GM18520 (cell line): ENCODE results near the gene IFNGR1.

Experiments
- ATAC-seq: cut with Tn5 transposase; IDR thresholded peaks from one replicate; pipeline ENCODE4 v1.9.1; 2021; ENCODE audit not compliant: unreplicated experiment

IFNGR1 gene

DNA sequence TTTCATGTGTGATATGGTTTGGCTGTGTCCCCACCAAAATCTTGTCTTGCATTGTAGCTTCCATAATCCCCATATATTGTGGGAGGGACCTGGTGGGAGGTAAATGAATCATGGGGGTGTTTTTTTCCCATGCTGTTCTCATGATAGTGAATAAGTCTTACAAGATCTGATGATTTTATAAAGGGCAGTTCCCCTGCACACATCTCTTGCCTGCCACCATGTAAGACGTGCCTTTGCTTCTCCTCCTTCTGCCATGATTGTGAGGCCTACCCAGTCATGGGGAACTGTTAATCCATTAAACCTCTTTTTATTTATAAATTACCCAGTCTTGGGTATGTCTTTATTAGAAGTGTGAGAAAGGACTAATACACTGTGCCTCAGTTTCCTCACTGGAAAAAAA lies 41.6 kb downstream of the IFNGR1 start:
- no peak for ATAC-seq

DNA sequence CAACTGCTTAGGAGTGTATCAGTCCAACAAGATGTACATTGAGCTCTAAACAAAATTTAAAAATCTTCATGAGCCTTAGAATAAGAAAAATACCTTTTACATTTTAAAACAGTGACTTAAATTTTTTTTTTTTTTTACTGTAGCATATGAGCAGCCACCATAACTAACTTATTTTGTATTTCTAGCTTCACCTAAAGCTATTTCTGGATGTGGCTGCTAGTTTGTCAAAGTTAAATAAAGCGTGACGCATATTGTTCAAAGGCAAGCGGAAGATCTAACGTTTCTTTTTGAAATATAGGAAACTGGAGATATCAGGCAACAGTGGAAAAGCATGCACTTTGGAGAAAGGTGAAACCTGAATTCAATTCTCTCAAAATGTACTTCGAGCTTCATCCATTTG lies 42.5 kb downstream of the IFNGR1 start:
- ATAC-seq, result no peak

DNA sequence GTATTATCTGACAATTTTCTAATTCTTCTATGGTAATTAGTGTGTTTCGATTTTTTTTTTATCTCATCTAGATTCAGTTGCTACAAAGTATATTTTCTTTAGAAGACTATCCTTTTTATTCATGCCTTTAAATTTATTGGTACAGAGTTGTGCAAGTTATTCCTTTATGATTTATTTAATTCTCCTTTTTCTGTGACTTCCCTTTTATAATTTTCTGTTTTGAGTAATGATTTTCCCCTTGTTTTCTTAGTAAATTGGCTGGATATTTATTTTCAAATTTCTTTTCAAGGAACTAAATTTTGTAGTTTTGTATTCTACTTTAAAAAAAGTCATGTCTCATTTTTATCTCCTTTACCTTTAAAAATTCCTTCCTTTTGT lies 43.3 kb downstream of the IFNGR1 start:
- ATAC-seq, result no peak

DNA sequence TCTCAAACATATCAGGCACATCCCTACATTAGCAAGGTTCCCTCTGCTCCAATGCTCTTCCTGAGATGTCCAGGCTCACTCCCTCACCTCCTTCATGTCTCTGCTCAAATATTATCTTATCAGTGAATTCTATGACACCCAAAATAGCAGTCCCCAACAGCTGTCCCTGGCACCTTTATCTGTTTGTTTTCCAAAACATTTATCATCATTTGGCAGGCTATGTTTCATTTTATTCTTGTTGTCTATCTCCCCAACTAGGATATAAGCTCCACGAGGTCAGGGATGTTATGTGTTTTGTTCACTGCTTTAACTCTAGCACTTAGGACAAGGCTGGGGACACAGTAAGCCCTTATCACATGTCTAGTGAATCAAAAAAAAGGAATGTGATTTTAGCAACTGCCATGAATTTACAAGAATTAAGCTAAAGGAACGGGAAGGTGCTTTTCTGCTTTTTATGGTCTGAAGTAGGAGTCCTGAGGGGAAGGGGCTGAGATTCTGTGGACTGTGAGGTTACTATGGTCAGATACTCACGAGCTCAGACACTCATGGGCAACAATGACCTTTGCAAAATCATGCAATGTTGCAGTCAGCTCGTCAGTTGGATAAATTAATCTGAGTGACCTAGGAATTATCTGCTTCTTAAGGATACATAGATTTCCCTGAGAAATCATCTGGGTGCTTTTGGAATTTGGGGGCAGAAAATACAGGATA lies 43.9 kb downstream of the IFNGR1 start:
- no peak for ATAC-seq

DNA sequence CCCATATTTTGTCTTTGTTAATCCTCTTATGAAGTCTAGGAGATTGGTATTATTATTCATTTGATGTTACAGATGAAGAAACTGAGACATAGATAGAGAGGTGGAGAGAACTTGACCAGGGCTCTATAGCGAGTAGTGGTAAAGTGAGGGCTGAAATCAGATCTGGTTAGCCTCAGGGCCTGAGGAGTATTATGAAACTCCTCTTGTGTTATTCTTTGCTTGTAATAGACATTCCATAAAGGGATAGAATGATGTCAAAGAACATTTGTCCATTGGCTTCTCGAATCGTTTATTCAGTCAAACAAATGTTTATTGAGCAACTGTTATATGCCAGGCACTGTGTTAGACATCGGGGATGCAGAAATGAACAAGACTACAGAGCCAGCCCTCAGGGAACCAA lies 45.7 kb downstream of the IFNGR1 start, which contains the start of gene IL22RA2:
TSS of gene IL22RA2 (minus strand) at position 144 of the 400 bp plus-strand sequence. CDS start 11,895 bp downstream, outside the sequence.
- no peak for ATAC-seq

DNA sequence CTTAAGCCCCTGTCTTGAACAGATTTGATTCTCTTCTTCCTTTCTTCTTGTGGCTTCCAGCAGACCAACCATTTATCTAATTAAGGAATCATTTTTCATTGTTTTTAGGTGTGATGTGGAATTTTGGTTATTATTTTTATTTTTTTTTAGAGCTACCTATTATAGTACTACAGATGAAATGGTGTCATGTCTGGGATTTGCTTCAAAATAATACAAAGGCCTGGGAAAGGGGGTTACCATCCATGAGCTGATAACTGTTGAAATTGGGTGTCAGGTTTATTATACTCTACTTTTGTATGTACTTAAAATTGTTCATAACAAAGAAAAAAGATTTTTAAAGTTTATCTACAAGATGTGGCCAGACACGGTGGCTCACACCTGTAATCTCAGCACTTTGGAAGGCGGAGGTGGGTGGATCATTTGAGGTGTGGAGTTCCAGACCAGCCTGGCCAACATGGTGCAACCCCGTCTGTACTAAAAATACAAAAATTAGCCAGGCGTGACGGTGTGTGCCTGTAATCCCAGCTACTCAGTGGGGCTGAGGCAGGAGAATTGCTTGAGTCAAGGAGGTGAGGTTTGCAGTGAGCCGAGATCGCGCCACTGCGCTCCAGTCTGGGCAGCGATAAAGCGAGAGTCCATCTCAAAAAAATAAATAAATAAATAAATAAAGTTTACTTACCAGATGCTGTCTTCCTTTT lies 46.3 kb downstream of the IFNGR1 start:
- ATAC-seq, result no peak

DNA sequence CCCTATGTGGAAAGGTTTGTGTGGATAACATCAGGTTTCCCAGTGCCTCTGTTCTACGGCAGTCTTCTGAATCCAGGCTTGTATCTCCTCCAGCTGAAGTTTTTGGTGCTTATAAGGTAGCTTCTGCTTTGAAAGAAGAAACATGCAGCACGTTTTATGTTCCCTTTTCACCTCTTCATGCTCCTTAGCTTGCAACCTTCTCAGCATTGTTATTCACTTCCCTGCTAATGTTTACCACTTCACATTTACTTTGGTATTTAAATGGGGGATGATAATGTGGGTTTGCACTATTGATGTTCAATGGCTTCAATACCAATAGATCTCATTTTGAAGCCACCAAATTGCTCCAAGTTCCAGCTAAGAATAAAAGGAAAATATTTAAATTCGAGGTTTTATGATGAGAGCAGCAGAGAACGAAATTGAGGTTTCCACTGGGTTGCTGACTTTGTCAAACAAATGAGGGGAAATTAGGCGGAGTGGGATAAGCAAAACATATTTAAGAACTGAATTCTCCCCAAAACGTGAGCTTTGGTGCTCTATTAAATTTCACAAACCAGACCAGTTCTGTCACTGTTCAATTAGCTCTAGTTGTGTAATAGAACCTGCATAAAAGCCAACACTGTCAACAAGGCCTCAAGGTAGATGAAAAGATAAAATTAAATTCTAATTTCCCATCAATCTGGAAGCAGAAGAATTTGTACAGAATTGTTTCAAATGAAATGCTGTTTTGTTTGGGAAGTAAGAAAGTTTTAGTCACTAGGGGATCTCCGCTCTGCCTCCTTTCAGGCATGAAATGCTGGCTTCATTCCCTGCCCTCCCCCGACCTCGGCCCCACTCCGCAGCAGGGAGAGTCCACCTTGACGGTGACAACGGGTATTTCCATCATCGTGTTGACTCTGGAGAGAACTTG lies 47.1 kb downstream of the IFNGR1 start:
- ATAC-seq, result no peak

DNA sequence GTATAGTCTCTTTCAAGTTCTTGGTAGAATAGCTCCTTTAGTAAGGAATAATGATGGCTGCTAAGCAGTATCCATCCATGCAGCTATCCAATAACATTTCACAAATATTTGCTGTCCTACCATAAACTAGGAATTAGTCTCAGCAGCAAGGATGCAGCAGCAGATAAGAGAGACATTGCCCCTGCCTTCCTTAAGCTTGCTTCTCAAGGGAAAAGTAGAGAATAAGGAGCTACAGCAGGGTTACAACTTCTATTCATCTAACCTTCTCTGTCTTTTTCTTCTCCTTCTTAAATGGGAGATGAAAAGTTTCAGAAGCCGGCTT lies 48.2 kb downstream of the IFNGR1 start:
- ATAC-seq, result no peak

DNA sequence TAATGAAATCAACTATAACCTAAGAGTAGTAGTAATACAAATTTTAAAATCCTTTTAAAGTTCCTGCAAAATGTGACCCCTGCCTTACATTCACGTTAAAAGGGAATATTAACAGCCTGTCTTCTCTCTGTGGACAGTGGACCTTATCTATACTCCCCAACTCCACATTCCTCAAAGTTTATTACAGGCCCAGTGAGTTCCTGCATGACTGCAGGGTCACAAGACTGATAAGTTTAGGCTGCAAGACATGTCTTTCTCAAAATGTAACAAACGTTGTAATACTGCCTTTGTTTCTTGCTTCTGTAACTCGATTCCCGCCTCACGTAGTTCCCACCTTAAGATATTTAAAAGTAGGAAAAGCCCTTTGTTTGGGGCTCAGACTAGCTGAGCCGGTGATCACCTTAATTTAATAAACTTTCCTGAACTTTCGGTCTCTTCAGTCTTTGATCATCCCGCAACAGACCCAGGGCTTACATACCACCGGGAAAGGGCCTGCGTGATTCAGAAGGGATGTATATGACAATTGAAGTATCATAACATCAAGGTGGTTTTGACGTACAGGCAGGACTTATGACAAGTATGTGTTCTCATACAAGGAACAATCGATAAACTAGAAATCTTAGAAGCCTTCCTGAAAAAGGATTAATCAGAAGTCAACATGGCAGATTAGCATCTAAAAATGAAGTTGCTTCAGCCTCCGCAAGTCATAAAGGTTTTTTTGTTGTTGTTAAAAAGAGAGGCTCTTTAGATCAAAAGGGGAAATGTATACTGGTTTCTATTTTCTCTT lies 48.7 kb downstream of the IFNGR1 start:
- no peak for ATAC-seq

DNA sequence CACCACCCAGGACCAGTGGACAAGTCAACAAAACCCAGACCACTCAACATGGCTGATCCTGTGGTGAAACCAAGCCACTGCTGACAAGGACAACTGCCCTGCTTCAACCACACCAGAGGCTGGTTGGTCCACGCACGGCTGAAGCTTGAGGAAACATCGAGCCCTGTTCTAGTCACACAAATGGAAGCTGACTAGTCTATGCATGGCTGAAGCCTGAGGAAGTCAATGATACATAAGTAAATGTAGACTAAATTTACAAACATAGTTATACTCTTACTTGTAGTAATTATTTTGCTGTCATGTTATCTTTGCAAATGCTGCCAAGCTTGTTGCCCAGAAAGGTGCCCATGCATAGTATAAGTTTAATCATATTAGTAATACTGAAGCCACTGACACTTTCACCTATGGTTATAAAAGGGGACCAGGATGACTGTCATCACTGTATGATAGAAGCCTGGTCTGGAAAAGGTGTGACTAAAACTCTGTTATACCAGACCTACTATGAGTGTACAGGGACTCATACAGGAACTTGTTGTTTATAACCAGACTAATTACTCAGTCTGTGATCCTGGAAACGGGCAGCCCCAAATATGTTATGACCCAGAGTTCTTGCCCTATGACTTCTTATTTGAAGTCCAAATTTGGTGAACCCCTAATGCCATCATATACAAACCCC lies 51.3 kb downstream of the IFNGR1 start:
- ATAC-seq, result peak; percentile 48

DNA sequence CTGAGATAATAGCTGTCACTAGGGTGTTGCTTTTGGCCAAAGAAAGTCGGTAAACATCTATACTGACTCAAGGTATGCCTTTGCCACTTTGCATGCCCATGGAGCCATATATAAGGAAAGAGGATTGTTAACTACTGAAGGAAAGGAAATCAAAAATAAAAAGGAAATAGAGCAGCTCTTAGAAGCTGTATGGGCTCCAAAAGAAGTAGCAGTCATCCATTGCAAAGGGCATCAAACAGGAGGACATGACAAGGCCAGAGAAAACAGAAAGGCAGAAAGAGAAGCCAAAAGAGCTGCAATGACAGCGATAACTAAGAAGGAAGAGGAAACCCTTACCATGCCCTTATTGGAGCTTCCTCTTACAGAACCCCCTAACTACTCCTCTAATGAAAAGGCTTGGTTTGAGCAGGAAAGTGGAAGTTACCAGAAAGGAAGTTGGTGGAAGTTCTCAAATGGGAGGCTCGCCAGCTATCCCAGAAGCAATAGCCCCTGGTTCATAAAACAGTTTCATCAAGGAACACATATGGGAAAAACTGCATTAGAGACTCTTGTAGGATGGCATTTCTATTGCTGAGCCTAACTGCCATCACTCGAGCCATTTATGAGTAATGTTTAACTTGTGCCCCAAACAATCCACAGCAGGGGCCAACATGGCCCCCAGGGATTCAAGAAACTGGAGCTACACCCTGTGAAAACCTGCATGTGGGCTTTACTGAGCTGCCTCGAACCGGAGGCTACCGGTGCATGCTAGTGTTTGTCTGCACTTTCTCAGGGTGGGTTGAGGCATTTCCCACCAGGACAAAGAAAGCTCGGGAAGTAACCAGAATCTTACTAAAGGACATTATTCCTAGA lies 52.7 kb downstream of the IFNGR1 start:
- no peak for ATAC-seq

DNA sequence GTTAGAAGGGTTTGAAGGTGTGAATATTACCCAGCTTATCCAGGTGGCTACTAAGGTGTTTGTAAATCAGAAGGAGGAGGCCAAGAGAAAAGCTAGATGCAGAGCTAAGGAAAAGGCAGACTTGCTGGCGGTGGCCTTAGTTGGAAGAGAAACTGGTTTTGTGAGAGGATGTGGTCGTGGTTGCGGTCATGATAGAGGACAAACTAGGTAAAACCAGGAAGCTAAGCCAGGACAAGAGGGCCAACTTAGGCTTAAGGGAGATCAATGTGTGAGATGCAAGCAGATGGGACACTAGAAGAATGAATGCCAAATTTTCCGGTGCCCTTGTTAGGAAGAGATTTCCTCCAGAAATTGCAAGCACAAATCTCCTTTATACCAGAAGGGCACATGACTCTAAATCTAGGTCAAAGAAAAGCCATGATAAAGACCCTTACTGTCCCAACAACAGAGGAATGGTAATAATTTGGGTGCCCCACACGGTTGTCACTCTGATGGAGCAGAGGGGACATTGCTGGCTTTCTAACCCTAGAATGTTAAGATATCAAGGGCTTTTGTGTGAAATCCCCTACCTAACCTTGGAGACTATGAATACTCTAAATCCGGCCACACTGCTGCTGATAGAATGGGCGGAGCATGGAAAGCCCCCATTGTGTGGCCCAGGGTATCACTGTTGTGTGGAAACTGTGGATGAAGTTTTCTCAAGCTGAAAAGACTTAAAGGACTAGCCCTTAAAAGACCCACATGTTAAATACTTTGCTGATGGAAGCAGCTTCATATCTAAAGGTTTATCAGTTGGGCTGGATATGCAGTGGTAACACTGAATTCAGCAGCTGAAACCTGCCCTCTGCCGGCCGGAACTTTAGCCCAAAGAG lies 53.6 kb downstream of the IFNGR1 start:
- no peak for ATAC-seq

DNA sequence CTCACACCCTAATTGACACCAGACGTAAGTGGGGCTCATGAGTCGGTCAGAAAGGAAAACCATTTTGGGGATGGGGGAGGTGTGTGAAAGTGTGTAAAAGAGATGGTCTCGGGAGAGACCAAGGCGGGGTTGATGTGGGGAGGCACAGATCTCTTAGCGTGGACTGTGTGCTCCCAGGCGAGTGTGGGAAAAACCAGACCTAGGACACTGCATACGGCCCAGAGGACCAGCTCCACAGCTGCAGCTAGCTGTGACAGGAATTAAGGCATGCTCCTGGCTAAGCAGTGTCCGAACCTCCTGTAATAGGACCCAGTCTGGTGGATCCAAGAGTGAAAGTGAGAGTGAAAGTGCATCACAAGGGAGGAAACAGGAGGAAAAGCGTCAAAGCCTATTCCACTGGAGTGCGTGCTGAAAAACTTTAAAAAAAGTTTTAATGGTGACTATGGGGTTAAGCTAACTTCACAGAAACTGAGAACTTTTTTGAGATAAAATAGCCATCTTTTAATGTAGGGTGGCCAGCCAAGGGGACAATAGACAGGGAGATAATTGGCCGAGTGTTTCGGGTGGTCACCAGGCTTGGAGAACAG lies 55.4 kb downstream of the IFNGR1 start:
- ATAC-seq, result no peak

DNA sequence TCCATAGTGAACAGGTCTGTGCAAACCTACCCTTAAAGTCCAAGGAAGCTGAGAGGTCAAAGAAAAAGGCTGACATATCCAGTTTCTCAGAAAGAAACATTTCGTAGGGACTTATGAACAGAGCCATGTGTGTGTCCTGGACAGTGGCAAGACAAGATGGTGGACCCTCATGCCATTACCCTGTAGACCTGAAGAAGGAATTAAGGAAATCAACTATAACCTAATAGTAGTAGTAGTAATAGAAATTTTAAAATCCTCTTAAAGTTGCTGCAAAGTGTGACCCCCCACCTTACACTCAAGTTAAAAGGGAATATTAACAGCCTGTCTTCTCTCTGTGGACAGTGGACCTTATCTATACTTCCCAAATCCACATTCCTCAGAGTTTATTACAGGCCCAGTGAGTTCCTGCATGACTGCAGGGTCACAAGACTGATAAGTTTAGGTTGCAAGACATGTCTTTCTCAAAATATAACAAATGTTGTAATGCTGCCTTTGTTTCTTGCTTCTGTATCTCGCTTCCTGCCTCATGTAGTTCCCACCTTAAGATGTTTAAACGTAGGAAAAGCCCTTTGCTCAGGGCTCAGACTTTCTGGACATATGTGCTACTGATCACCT lies 56.4 kb downstream of the IFNGR1 start:
- ATAC-seq, result no peak

DNA sequence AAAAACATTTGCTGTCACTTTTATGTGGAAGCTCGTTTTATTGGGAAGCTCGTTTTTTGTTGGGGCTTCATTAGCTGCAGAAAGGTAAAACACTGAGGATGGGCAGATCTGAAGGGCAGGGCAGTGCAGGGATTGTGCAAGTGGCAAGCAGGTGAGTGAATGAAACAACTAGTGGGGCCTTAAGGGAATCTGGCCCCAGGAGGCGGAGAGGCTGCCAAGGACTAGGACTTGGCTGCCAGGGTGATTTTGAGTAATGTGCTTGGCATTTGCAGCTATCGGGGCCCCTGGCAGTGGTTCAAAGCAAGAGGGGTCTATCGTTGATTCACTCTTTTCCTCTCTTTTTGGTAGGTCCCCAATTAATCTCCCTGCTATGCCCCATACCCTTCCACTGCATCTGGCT lies 57.2 kb downstream of the IFNGR1 start:
- ATAC-seq, result no peak

DNA sequence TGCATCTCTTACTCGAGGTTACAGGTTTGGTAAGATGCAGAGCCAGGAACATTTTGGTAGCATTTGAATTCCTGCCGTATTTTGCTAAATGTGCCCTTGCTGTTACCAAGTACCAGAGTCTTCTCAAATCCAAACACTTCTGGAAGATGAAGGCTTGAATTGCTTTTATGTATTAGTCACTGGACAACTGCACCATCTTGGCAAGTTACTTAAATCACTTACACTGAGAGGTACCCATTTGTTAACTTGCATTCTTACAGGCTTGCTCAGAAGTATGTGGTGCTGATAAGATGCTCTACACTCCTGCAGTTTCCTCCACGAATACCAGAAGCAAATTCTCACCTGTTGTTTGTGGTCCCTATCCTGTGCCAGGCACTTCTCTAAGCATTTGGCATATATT lies 58.4 kb downstream of the IFNGR1 start:
- no peak for ATAC-seq

DNA sequence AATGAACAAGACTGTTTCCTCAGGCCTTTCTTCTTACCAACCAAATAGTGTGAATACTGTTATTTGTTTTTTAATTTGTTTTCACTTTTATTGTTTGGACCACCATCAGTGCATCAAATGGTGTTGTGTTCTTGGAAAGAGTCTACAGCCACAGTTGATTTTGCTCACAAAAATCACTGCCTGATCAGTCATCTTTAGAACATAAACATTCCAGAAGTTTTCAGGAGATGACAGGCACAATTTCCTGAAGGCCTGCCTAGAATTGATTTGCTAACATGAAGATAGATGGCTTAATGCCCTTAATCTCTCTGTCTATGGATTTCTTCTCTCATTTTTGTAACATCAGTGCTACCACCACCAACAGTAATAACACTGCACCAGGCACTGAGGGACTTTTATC lies 59.3 kb downstream of the IFNGR1 start:
- ATAC-seq, result no peak

DNA sequence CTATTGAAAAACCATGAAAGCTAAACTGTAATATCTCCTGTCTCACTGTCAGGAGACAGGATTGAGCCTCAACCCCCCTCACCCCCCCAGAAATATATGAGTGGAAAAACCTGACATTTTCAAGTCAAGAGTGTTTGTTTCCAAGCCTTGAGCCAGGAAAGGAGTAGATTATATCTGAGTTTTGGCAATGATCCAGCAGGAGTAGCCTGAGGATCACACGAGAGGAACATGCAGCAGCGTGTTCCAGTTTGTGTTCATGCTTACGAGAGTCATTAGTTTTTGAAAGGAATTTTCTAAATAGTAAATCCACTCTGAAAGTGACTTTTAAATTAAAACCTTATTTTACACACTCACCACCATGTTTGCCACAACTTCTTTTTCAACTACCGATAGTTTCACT lies 61.6 kb downstream of the IFNGR1 start:
- ATAC-seq, result no peak
